A549 (cell line): ENCODE measurements around the gene SCAMP2. TPM values are rescaled to one million over a fixed set of nuclear protein-coding genes. Genes with fewer than 3 reads are reported as not detected.

Source experiments
- ATAC-seq, 2 experiments: fragments of 200-7000 bp in 1 of 2; fragments of >200 bp in 1 of 2; cut with Nextera tagmentation in 1 of 2; cut with Tn5 transposase in 1 of 2; 3 replicates each; pipeline versions ENCODE4 v1.8.0 to v1.9.1; 2018 to 2020; ENCODE audit warnings: mild to moderate bottlenecking in 1 of 2, moderate library complexity in 1 of 2
- CTCF ChIA-PET: fragments of 300-600 bp; sonication (Branson Sonifier 250); formaldehyde crosslinking; extraction: SDS; loops from one replicate; lab custom pipeline; 2021; ENCODE audit warnings: antibody characterized with exemption, inconsistent platforms; lab: Yijun Ruan, JAX
- POLR2A ChIA-PET: fragments of 350-600 bp; formaldehyde crosslinking; extraction: SDS; loops from one replicate; lab custom pipeline; 2021; ENCODE audit warnings: antibody characterized with exemption, inconsistent platforms; lab: Yijun Ruan, JAX
- DNase-seq, 2 experiments: peaks; one replicate each; pipeline versions ENCODE4 v3.0.0 to v3.0.0-alpha.2; 2011 to 2016; ENCODE audit warnings: low read depth in 1 of 2, low spot score in 1 of 2
- FAIRE-seq: peaks from 2 replicates; lab custom pipeline; 2011; peaks lifted over from hg19 to GRCh38; lab: Jason Lieb, UNC
- H3K27ac ChIP-seq, 2 experiments: fragments of >200 bp; sonication (Bioruptor Twin); formaldehyde crosslinking; 3 replicates each; pipeline ENCODE4 v1.5.1; 2016 to 2017
- H3K4me1 ChIP-seq: fragments of >200 bp; sonication (Bioruptor Twin); formaldehyde crosslinking; 3 replicates; pipeline ENCODE4 v1.6.1; 2016
- H3K4me2 ChIP-seq: fragments of >200 bp; sonication (Bioruptor Twin); formaldehyde crosslinking; 3 replicates; pipeline ENCODE4 v1.6.1; 2016
- H3K4me3 ChIP-seq: fragments of >200 bp; sonication (Bioruptor Twin); formaldehyde crosslinking; 3 replicates; pipeline ENCODE4 v1.5.1; 2016
- H3K9me3 ChIP-seq: fragments of >200 bp; sonication (Bioruptor Twin); formaldehyde crosslinking; 3 replicates; pipeline ENCODE4 v1.6.1; 2016
- BHLHE40 ChIP-seq: IDR thresholded peaks from 2 replicates; pipeline ENCODE4 v1.6.1; 2012; ENCODE audit warnings: low read depth, low read length, inconsistent platforms
- CBX2 ChIP-seq: fragments of 200-600 bp; sonication (generic); IDR thresholded peaks from 2 replicates; pipeline ENCODE4 v1.6.1; 2016; ENCODE audit warnings: low read depth, mild to moderate bottlenecking, borderline replicate concordance
- CHD4 ChIP-seq: fragments of 200-600 bp; sonication (generic); IDR thresholded peaks from 2 replicates; pipeline ENCODE4 v1.6.1; 2016; ENCODE audit warnings: antibody characterized with exemption, mild to moderate bottlenecking, borderline replicate concordance
- CTCF ChIP-seq: fragments of >200 bp; sonication (Bioruptor Twin); formaldehyde crosslinking; IDR thresholded peaks from 3 replicates; pipeline ENCODE4 v1.5.1; 2016
- E2F6 ChIP-seq: IDR thresholded peaks from 2 replicates; pipeline ENCODE4 v1.6.1; 2012; ENCODE audit warnings: low read depth, borderline replicate concordance
- EHMT2 ChIP-seq: fragments of 200-600 bp; sonication (generic); IDR thresholded peaks from 2 replicates; pipeline ENCODE4 v1.6.1; 2016; ENCODE audit warnings: antibody characterized with exemption, low read depth, mild to moderate bottlenecking, moderate library complexity
- HDAC2 ChIP-seq: fragments of 200-600 bp; sonication (generic); IDR thresholded peaks from 2 replicates; pipeline ENCODE4 v1.6.1; 2016
- HEYL ChIP-seq: fragments of 250-450 bp; sonication (Bioruptor Pico); IDR thresholded peaks from 2 replicates; pipeline ENCODE4 v1.8.0; 2021; ENCODE audit warnings: mild to moderate bottlenecking, moderate library complexity
- HOXB5 ChIP-seq: fragments of 250-450 bp; sonication (Bioruptor Pico); IDR thresholded peaks from 2 replicates; pipeline ENCODE4 v1.5.0; 2020; ENCODE audit warnings: mild to moderate bottlenecking, moderate library complexity
- JUN ChIP-seq, 2 experiments: fragments of >200 bp; sonication (Bioruptor Twin); formaldehyde crosslinking; IDR thresholded peaks; 2 replicates in 1 of 2; 3 replicates in 1 of 2; pipeline ENCODE4 v1.6.1; 2016 to 2017
- JUNB ChIP-seq: fragments of >200 bp; sonication (Bioruptor Twin); formaldehyde crosslinking; IDR thresholded peaks from 2 replicates; pipeline ENCODE4 v1.6.1; 2016
- KDM1A ChIP-seq: fragments of 200-600 bp; sonication (generic); IDR thresholded peaks from 2 replicates; pipeline ENCODE4 v1.6.1; 2016; ENCODE audit warnings: low read depth, mild to moderate bottlenecking
- MAFK ChIP-seq: fragments of 450-650 bp; IDR thresholded peaks from 2 replicates; pipeline ENCODE4 v1.6.1; 2014; ENCODE audit not compliant: partially characterized antibody
- MAX ChIP-seq: IDR thresholded peaks from 2 replicates; pipeline ENCODE4 v1.6.1; 2012
- MAZ ChIP-seq: fragments of 150-350 bp; IDR thresholded peaks from 2 replicates; pipeline ENCODE4 v1.6.1; 2014; ENCODE audit warnings: antibody characterized with exemption, low read depth, low read length, borderline replicate concordance
- NFE2L2 ChIP-seq: fragments of 150-350 bp; conservative IDR thresholded peaks from 2 replicates; pipeline ENCODE4 v1.6.1; 2014; ENCODE audit warnings: low read length
- NPAS2 ChIP-seq: fragments of 250-450 bp; sonication (Bioruptor Pico); IDR thresholded peaks from 2 replicates; pipeline ENCODE4 v1.8.0; 2022; ENCODE audit warnings: mild to moderate bottlenecking, moderate library complexity, borderline replicate concordance
- NR3C1 ChIP-seq: fragments of >200 bp; sonication (Bioruptor Twin); formaldehyde crosslinking; IDR thresholded peaks from 3 replicates; pipeline ENCODE4 v1.6.1; 2017
- PHF8 ChIP-seq: fragments of 200-600 bp; sonication (generic); IDR thresholded peaks from 2 replicates; pipeline ENCODE4 v1.6.1; 2016; ENCODE audit warnings: low read depth, mild to moderate bottlenecking, antibody characterized with exemption, moderate library complexity, borderline replicate concordance
- POLR2A ChIP-seq: IDR thresholded peaks from 2 replicates; pipeline ENCODE4 v1.6.1; 2012; ENCODE audit warnings: mild to moderate bottlenecking, low read length
- POLR2AphosphoS2 ChIP-seq: conservative IDR thresholded peaks from 2 replicates; pipeline ENCODE4 v1.6.1; 2012; ENCODE audit warnings: low read length, improper control_type of control experiment, inconsistent platforms
- RCOR1 ChIP-seq: fragments of 150-350 bp; IDR thresholded peaks from 2 replicates; pipeline ENCODE4 v1.6.1; 2014; ENCODE audit warnings: antibody characterized with exemption, low read length, low read depth
- SMC3 ChIP-seq: fragments of >200 bp; sonication (Bioruptor Twin); formaldehyde crosslinking; IDR thresholded peaks from 3 replicates; pipeline ENCODE4 v1.6.1; 2018; ENCODE audit warnings: inconsistent platforms
- ZNF302 ChIP-seq: fragments of 250-450 bp; sonication (Bioruptor Pico); IDR thresholded peaks from 2 replicates; pipeline ENCODE4 v1.9.0; 2021; ENCODE audit warnings: inconsistent platforms, mild to moderate bottlenecking, moderate library complexity
- WGBS: methylation state at CpG from one replicate; pipeline ENCODE4 v1.1.6; 2017; ENCODE audit errors: missing lambda C conversion rate; 5-methylcytosine and 5-hydroxymethylcytosine counted together
- polyA plus RNA-seq, 4 experiments: library from polyadenylated mRNA; depleted of rRNA in 3 of 4; stranded (reverse); fragments of >200 nt; fragmentation: RNase III in 1 of 4; extraction: RNeasy Plus Mini Kit Qiagen cat#74134 plus additional on column Dnase treatment in 1 of 4; gene quantifications; 2 replicates in 3 of 4; 3 replicates in 1 of 4; pipeline ENCODE4 v1.2.3, GENCODE V29; 2011 to 2017
- TF ChIP-seq, protein P1 (sequence below): fragments of >200 bp; sonication (Bioruptor Twin); formaldehyde crosslinking; IDR thresholded peaks from 2 replicates; pipeline ENCODE4 v1.6.1; 2016

Gene SCAMP2
- polyA plus RNA-seq, 2 of the 4 experiments (the other 2 are of a cell fraction) = 41.5 to 128 TPM

- CTCF ChIA-PET = interaction anchor here (0.6 to 2.2 kb wide), 3 partner anchors 17 to 89 kb away, joined by 3 to 12 read pairs (median 5); no protein-coding TSS in a partner anchor
- WGBS = 95% methylated on average over 2 of the region's 2 CpGs
- peaks cover 54% of the 10 kb centered on the region for H3K4me1 ChIP-seq
Measured at GRCh38 chr15:74865316-74865715, 7.8 kb downstream of the SCAMP2 start.

GRCh38 chr15:74864296-74864695 is 8.9 kb downstream of the SCAMP2 start:
- H3K9me3 ChIP-seq = no peaks in the 10 kb centered on the region
- DNase-seq = no peak
- TF ChIP-seq EHMT2 (no peak), KDM1A (no peak), ZNF302 (CRISPR knock-in tag) (no peak), MAZ (no peak), HDAC2 (no peak), JUN (IDR thresholded peaks at IDR 0.05) (no peak), NFE2L2 (no peak), CBX2 (no peak), POLR2AphosphoS2 (no peak)
- H3K4me1 ChIP-seq = peaks cover 48% of the 10 kb centered on the region
- ChIA-PET POLR2A (interaction anchor here (2.4 kb wide), 1 partner anchor 9 kb away, joined by 5 read pairs; the partner anchor contains the start of gene SCAMP2), CTCF (interaction anchor here (0.5 to 2.2 kb wide), 6 partner anchors 11 to 201 kb away, joined by 3 to 12 read pairs (median 4); partner anchors contain the start of gene ULK3)
- 97% methylated on average over 6 of the region's 6 CpGs for WGBS
- H3K27ac ChIP-seq = no peak overlapping the region; a peak in 1 of 6 replicates
- ATAC-seq = no peak
- no peak for FAIRE-seq
- no peak overlapping the region for H3K4me2 ChIP-seq
- H3K4me3 ChIP-seq = no peak overlapping the region

More at GRCh38 chr15:74865316-74865715, 7.8 kb downstream of the SCAMP2 start:
- H3K9me3 ChIP-seq = no peaks in the 10 kb centered on the region
- no peak for TF ChIP-seq CTCF
- TF ChIP-seq PHF8 = no peak
- TF ChIP-seq HEYL (CRISPR knock-in tag) = no peak
- no peak for TF ChIP-seq RCOR1
- TF ChIP-seq NR3C1 = no peak
- TF ChIP-seq MAFK = no peak
- no peak for TF ChIP-seq MAX
- TF ChIP-seq E2F6 = no peak
- no peak for TF ChIP-seq MAZ
- TF ChIP-seq EHMT2 = no peak
- no peak for TF ChIP-seq HOXB5
- no peak for TF ChIP-seq CHD4
- TF ChIP-seq POLR2A = no peak
- no peak for TF ChIP-seq NPAS2 (CRISPR knock-in tag)
- no peak for TF ChIP-seq HDAC2
- TF ChIP-seq SMC3 = no peak
- no peak for TF ChIP-seq BHLHE40
- TF ChIP-seq JUNB = no peak
- TF ChIP-seq, protein P1, sequence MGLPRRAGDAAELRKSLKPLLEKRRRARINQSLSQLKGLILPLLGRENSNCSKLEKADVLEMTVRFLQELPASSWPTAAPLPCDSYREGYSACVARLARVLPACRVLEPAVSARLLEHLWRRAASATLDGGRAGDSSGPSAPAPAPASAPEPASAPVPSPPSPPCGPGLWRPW = no peak
- DNase-seq = no peak
- H3K4me2 ChIP-seq = no peak overlapping the region
- POLR2A ChIA-PET = interaction anchor here (0.7 to 2.4 kb wide), 3 partner anchors 8 to 11 kb away, joined by 4 to 5 read pairs (median 4); partner anchors contain the start of gene SCAMP2
- ATAC-seq = no peak
- FAIRE-seq = no peak
- no peak overlapping the region for H3K4me3 ChIP-seq
- peak overlapping the region; percentile 3 to 62; a peak in 2 of 6 replicates for H3K27ac ChIP-seq
